GM19452 (cell line): ENCODE measurements around the gene WDR47.
"Not testable (repeated sequence)": the region's sequence is repeated elsewhere in the genome, so short reads cannot be mapped to it uniquely, and the experiment has no call there.

Source experiments
- ATAC-seq: cut with Tn5 transposase; IDR thresholded peaks from one replicate; pipeline ENCODE4 v1.9.1; 2021; ENCODE audit not compliant: unreplicated experiment

The WDR47 gene

DNA sequence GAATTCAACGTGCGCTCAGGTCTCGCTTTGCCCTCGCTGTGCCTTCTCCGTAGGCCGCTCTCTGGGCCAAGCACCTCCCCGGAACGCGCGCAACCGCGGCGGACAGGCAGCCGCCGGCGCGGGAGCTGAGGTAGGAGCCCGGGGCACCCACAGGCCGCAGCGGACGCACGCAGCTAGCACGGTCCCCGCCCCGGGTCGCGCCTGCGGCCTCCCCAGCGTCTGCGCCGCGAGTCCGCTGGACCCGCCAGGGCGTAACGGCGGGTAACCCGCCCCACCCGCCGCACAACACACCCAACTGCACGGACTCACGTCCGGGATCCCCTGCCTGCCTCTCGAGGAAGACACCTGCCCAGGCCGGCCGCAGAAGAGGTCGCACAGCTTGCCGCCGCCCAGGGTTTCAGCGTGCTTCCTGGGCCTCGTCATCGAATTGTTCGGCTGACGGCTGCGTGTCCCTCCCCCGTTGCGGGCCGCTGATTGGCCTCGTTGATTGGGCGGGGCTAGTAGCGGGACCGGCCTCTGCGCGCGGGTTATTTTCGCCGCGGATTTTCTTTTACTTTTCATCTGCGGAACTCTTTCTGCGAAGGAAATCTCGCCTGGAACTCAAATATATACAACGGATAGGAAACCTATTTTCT, 78.7 kb downstream of the WDR47 start, which contains the start of gene CLCC1:
Gene CLCC1 (minus strand): TSS at position 433 of the 635 bp plus-strand sequence. CDS start 13,047 bp downstream, outside the sequence.
- peak; percentile 92 for ATAC-seq

DNA sequence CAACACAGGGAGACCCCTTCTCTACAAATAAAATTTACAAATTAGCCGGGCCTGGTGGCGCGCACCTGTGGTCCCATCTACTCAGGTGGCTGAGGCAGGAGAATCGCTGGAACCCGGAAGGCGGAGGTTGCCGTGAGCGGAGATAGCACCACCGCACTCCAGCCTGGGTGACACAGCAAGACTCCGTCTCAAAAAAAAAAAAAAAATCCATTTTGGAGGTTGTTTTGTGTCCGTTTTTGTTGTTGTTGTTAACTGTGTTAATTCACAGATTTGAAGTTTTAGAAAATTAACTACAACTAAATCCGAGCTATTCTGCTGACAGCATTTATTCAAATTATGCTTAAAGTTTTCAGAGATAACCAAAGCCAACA, 79.2 kb downstream of the WDR47 start:
- ATAC-seq: no peak

DNA sequence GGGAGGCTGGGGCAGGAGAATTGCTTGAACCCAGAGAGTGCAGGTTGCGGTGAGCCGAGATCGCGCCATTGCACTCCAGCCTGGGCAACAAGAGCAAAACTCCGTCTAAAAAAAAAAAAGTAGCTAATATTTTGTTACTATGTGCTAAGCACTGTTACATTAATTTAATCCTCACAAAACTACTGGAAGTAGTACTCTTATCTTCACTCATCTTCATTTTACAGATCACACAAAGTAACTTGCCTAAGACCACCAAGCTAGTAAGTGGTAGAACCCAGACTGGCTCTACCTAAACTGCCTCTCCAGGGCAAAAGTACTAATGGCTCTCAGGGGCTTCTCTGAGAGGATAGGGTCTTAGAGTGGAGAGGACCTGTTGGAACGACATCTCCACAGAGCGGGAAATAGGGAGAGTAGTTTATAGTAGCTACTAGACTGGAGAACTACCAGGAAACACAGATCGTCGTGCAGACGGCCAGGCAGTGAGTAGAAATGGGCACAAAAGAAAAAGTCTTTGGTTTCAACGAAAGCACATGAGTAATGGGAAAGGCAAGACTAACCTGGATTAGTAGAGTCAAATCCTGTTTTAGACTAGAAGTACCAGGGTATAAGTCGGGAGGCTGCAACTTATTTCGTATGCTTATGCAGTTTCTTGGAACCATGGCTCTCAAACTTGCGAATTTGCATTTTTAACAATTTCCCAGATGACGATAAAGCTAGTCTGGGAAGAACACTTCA, 80.0 kb downstream of the WDR47 start:
- no peak for ATAC-seq

DNA sequence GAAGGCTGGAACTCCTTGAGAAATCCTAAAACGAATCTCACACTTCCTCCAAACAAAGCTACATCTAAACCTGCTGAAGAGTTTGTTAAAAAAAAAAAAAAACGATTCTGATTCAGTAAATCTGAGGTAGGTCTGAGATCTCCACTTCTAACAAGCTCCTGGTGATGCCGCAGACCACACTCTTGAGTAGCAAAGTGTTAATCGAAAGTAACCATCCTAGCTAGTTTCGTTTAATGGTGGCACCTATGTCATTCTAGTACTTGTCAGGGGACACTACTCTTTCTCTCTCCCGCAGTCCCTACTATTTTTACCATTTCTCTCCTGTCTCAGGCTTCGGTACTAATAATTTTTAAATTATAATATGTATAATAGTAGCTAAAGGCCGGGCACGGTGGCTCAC, 80.7 kb downstream of the WDR47 start:
- no peak for ATAC-seq

DNA sequence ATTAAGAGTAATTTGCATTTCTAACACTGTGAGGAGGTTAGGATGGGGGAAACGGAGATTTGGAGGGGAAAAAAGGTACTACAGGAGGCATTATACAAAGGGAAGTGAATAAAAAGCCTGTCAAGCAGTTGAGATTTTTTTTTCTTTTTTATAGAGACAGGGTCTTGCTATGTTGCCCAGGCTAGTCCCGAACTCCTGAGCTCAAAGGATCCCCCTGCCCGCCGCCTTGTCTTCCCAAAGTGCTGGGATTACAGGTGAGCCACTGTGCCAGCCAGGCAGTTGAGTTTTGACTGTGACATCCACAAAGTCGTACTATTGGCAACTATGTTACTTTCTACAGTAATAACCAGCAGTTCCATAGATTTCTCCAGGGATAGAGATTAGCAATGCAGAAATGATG, 81.2 kb downstream of the WDR47 start:
- no peak for ATAC-seq

DNA sequence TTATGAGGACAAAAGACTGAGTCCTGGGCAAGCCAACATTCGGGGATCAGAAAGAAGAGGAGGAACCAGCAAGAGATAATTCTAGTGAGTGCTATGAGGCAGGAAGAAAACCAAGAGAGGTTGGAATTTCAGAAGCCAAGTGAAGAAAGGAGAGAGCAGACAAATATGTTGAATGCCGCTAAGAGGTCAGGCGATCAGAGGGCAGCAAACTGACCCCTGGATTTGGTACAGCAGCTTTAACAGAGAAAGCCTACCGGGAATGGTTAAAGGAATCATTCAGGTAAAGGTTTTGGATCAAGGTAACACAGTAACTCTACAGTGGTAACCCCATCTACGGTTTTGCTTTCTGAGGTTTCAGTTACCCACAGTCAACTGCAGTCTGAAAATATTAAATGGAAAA, 84.0 kb downstream of the WDR47 start:
- no peak for ATAC-seq

DNA sequence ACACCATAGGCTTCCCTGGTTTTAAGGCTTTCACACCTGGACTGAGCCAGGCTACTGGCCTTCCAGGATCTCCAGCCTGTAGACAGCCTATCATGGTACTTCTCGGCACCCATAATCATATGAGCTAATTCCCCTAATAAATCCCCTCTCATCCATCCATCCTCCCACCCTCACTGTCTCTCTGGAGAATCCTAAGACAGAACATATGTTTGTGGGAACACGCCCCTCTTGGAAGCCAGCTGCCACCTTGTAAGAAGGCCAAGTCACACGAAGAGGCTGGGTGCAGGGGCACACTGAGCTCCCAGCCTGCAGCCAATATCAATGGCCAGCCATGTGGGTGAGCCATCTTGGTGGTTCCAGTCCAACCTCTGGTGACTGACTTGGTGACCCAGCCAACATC, 86.0 kb downstream of the WDR47 start:
- ATAC-seq: no peak

DNA sequence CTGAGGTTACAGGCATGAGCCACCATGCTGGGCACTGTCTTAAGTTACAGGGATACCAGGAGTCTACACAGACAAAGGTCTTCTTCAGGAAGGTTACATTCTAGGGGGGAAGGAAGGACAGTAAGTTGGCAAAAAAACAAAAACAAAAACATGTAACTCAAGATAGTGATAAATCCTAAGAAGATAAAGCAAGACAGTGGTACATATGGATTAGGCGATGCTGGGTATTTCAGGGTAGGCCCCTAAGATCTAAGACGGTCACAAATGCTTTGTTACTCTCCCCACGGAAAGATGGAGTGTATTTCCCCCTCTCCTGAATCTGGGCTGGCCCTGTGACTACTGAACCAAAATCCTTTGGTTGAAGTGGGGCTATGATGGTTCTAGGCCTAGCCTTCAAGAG, 86.8 kb downstream of the WDR47 start:
- no peak for ATAC-seq

DNA sequence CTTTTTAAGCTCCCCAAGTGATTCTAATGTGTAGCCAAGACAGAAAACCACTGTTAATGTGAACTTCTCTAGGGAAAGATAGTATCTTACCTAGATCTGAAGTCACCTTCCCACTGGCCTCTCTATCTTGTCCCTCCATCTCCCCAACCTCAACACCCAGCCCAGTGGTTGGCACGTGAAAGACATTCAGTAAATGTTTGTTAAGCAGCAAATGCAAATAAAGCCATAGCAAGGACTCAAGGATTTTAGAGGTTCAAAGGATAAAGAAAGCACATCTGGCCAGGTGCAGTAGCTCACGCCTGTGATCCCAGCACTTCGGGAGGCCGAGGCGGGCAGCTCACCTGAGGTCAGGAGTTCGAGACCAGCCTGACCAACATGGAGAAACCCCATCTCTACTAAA, 88.5 kb downstream of the WDR47 start:
- ATAC-seq: no peak

DNA sequence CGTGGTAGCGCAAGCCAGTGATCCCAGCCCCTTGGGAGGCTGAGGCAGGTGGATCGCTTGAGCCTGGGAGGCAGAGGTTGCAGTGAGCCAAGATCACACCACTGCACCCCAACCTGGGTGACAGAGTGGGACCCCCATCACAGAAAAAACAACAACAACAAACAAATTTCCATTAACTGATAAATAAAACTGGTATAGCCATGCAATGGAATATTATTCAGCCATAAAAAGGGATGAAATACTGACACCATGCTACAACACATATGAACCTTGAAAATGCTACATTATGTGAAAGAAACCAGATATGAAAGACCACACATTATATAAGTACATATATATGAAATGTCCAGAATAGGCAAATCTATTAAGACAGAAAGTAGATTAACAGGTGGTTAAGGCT, 90.7 kb downstream of the WDR47 start:
- ATAC-seq: no peak

DNA sequence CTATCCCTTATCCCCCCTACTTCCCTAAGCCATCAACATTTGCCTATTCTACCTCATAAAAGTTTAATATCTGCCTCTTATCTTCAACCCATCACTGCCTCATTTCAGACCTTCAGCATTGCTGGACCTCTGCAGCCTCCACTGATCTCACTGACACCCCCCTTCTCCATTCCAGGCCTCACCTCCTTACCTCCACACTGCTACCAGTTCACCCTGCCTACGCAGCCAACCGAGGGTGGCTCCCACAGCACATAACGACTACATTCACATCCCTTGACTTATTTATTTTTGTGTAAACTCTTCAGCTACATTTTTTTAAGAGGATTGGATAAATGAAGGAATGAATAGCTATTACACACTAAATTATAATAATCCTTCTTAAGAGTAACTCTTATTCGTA, 92.9 kb downstream of the WDR47 start:
- no peak for ATAC-seq

DNA sequence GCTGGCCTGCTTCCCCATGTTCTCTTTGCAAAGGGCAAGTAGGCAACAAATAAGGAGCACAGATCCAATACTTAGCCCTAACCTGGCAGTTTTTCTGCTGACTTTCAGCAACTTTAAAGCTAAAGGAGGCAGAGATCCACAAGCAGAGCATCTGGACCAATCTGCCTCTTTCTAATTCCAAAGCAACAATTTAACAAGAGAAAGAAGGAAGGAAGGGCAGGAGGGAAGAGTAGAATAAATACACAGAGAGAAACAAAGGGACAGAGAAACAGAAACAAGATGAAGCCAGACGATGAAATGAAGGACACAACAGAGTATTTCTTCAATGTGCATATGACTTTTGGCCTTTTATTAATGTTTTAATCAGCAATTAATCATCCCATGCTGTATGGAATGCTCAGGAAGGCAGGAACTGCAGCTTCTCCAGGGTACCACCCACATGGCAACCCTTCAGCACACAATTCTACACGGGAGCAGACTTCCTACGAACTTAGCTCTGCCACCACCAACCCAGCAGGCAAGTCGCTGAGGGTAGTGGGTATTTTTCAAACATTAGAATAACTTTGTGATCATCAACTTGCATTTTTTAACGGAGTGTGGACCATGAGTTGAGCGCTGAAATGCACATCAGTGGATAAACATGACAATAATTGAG, 93.9 kb downstream of the WDR47 start:
- ATAC-seq: no peak

DNA sequence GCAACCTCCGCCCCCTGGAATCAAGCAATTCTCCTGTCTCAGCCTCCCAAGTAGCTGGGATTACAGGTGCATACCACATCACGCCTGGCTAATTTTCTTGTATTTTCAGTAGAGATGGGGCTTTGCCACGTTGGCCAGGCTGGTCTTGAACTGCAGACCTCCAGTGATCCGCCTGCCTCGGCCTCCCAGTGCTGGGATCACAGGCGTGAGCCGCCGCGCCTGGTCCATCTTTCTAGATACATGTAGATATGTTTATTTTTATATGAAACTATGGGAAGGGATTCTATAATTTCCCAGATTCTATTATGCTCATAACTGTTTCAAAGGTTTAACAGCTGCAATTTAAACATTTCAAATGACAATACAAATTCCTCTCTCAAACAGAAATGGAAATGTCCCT, 105.7 kb downstream of the WDR47 start:
- no peak for ATAC-seq

DNA sequence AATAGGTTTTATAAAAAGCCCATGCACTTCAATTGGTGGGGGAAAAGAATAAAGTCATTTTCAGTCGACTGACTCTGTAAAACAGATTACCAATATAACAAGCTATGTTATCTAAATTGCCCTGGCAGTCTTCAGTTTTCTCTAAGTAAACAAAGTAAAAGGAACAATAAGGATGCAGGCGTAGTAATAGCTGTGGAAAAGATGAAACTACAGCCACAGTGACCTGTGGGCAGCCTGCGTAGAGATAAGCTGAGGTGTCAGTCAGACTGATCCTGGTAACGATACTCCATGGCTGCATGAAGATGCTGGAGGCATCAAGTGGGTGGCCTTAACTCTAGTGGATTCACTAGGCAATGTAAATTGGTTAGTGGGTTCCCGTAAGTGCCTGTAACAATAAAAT, 108.0 kb downstream of the WDR47 start:
- no peak for ATAC-seq

DNA sequence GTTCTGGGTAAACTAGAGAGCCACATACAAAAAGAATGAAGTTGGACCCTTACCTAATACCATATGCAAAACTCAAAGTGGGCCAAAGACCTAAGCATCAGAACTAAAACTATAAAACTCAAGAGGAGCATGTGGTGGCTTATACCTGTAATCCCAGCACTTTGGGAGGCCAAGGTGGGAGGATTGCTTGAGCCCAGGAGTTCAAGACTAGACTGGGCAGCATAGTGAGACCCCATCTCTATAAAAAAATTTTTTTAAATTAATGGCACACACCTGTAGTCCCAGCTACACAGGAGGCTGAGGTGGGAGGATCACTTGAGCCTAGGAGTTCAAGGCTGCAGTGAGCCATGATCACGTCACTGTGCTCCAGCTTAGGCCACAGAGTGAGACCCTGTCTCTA, 114.3 kb downstream of the WDR47 start:
- not testable (repeated sequence) for ATAC-seq

DNA sequence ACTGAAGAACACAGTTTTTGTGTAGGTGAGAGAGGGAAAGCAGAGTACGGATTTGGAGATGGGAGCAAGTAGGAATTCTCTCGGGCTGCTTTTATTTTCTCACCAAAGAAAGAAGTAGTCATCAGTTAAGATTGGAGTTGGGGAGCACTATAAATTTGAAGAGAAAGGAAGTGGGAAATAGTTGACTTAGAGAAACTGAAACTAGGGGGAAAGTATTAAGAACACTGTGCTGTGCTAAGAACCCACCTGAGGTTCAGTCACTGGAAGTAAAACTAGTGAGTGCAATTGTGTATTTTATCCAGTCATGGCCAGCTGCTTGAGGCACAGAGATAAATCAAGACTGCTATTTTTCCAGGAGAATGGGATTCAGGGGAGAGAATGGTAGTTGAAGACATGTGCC, 116.0 kb downstream of the WDR47 start:
- no peak for ATAC-seq
